ENCODE measurements around the gene ORMDL2. TPM values are rescaled to one million over a fixed set of nuclear protein-coding genes. Genes with fewer than 3 reads are reported as not detected.

ORMDL2 gene
- total and polyA plus RNA-seq, 10 of the 15 experiments (the other 5 are each of a cell fraction or from before 2014, with no cell fraction given) = 15.0 to 135 (median 33.9) TPM

- ChIA-PET POLR2A (interaction anchor here (0.5 to 1.4 kb wide), 2 partner anchors 9 to 17 kb away, joined by 3 to 4 read pairs; partner anchors contain the start of genes ORMDL2 and SARNP), SMC1A (ENCODE audit: uncharacterized antibody, unreplicated experiment) (interaction anchor here (0.6 kb wide), 1 partner anchor 9 kb away, joined by 3 read pairs; the partner anchor contains the start of gene ORMDL2), CTCF (interaction anchor here (0.6 to 1.3 kb wide), 3 partner anchors 8 to 188 kb away, joined by 3 read pairs; partner anchors contain the start of genes ORMDL2, SARNP and SUOX), RAD21 (ENCODE audit: unreplicated experiment) (no interaction called here)
- no peak overlapping the region for H3K4me3 ChIP-seq
- H3K36me3 ChIP-seq (ENCODE audit: control insufficient read depth in 2 of 2, insufficient read depth in 2 of 2, low read length in 1 of 2) = peaks cover 1 to 14% of the 10 kb centered on the region in 2 experiments; a peak in 3 of 4 replicates
- no peak overlapping the region for H3K9ac ChIP-seq (ENCODE audit: control insufficient read depth, insufficient read depth, low read length)
- H3K79me2 ChIP-seq (ENCODE audit: control insufficient read depth, insufficient read depth, low read length) = peaks cover 71% of the 10 kb centered on the region
- no peak overlapping the region for H2AFZ ChIP-seq (ENCODE audit: control insufficient read depth, low read depth, low read length)
- no peaks in the 10 kb centered on the region for H3K4me1 ChIP-seq (ENCODE audit: control insufficient read depth, insufficient read depth, low read length)
- DNase-seq (ENCODE audit: low read depth, low spot score) (no peak), FAIRE-seq (no peak), ATAC-seq (no peak)
- no TSS peak for BruUV-seq (replicated peaks)
- H3K27ac ChIP-seq (ENCODE audit: control insufficient read depth, insufficient read depth) = no peak overlapping the region
- H3K4me2 ChIP-seq (ENCODE audit: control insufficient read depth, insufficient read depth) = no peak overlapping the region
- no peaks in the 10 kb centered on the region for H3K9me3 ChIP-seq (replicated peaks; ENCODE audit: control insufficient read depth, insufficient read depth, low read length)
- intact Hi-C loops (cut with micrococcal nuclease; ENCODE audit: unreplicated experiment) (no loop called here), in situ Hi-C loops (cut with MboI) (no loop called here)
- WGBS (ENCODE audit: insufficient coverage, insufficient replicate concordance, low lambda C conversion rate, missing lambda C conversion rate) = 91% methylated on average over 4 of the region's 5 CpGs
- H3K27me3 ChIP-seq (replicated peaks in 1 of 2; ENCODE audit: control insufficient read depth in 2 of 2, insufficient read depth in 2 of 2, low read length in 1 of 2) = no peaks in the 10 kb centered on the region
- TF ChIP-seq BHLHE40 (IDR thresholded peaks at IDR 0.05; ENCODE audit: borderline replicate concordance in 1 of 2, low read depth in 2 of 2, low read length in 1 of 2) (no peak), ZNF622 (IDR thresholded peaks at IDR 0.05) (no peak), TARDBP (IDR thresholded peaks at IDR 0.05; ENCODE audit: borderline replicate concordance) (no peak), SRF (IDR thresholded peaks at IDR 0.05; ENCODE audit: low read depth in 2 of 2, low read length in 2 of 2) (no peak), KLF5 (IDR thresholded peaks at IDR 0.05; ENCODE audit: partially characterized antibody) (no peak), ELK1 (IDR thresholded peaks at IDR 0.05; ENCODE audit: low read depth, low read length) (no peak), REST (IDR thresholded peaks at IDR 0.05; ENCODE audit: low read depth, low read length) (no peak)
- H4K20me1 ChIP-seq (ENCODE audit: control insufficient read depth, insufficient read depth) = peaks cover 4% of the 10 kb centered on the region; the same call in 1 of the 2 replicates
Measured at GRCh38 chr12:55809274-55809673, 8.6 kb upstream of the ORMDL2 start.

Data from GM12878 (cell line).